Nephron (organoid): Measurements from ENCODE around the gene TUBB8B.
"Not testable (repeated sequence)": the region's sequence is repeated elsewhere in the genome, so short reads cannot be mapped to it uniquely, and the experiment has no call there.

Experiments
- H3K27ac Mint-ChIP-seq, 3 experiments: 2 replicates each; pipeline ENCODE4 v1.8.0; 2020; ENCODE audit warnings: mixed read lengths in 3 of 3, mild to moderate bottlenecking in 2 of 3, moderate library complexity in 1 of 3
- H3K27me3 Mint-ChIP-seq: 2 replicates; pipeline ENCODE4 v1.8.0; 2021; ENCODE audit warnings: low read depth, mild to moderate bottlenecking, moderate library complexity, mixed read lengths
- H3K36me3 Mint-ChIP-seq: 2 replicates; pipeline ENCODE4 v1.8.0; 2020; ENCODE audit warnings: low read depth, mixed read lengths
- H3K4me1 Mint-ChIP-seq: 2 replicates; pipeline ENCODE4 v1.8.0; 2020; ENCODE audit warnings: mixed read lengths
- H3K4me3 Mint-ChIP-seq, 3 experiments: 2 replicates each; pipeline ENCODE4 v1.8.0; 2020; ENCODE audit warnings: mild to moderate bottlenecking in 3 of 3, mixed read lengths in 3 of 3, moderate library complexity in 2 of 3
- H3K9me3 Mint-ChIP-seq: 2 replicates; pipeline ENCODE4 v1.8.0; 2020; ENCODE audit warnings: mixed read lengths

Gene TUBB8B

GRCh38 chr18:75525-76160, 26.2 kb upstream of the TUBB8B start:
- not testable (repeated sequence) for H3K36me3 Mint-ChIP-seq, H3K4me1 Mint-ChIP-seq, H3K9me3 Mint-ChIP-seq, H3K27ac Mint-ChIP-seq, H3K4me3 Mint-ChIP-seq, H3K27me3 Mint-ChIP-seq

- H3K27ac Mint-ChIP-seq, H3K4me1 Mint-ChIP-seq, H3K9me3 Mint-ChIP-seq, H3K36me3 Mint-ChIP-seq, H3K4me3 Mint-ChIP-seq, H3K27me3 Mint-ChIP-seq: not testable (repeated sequence)
Measured at GRCh38 chr18:73181-73777, 23.9 kb upstream of the TUBB8B start.

- not testable (repeated sequence) for H3K9me3 Mint-ChIP-seq, H3K36me3 Mint-ChIP-seq, H3K27ac Mint-ChIP-seq
Measured at GRCh38 chr18:67701-68100, 18.3 kb upstream of the TUBB8B start.

GRCh38 chr18:64279-64678, 14.9 kb upstream of the TUBB8B start:
- not testable (repeated sequence) for H3K36me3 Mint-ChIP-seq, H3K9me3 Mint-ChIP-seq, H3K4me1 Mint-ChIP-seq, H3K27ac Mint-ChIP-seq, H3K4me3 Mint-ChIP-seq, H3K27me3 Mint-ChIP-seq

More at GRCh38 chr18:67701-68100, 18.3 kb upstream of the TUBB8B start:
- not testable (repeated sequence) for H3K27me3 Mint-ChIP-seq, H3K4me1 Mint-ChIP-seq, H3K4me3 Mint-ChIP-seq

- H3K4me1 Mint-ChIP-seq, H3K27ac Mint-ChIP-seq, H3K4me3 Mint-ChIP-seq, H3K36me3 Mint-ChIP-seq, H3K9me3 Mint-ChIP-seq, H3K27me3 Mint-ChIP-seq: not testable (repeated sequence)
Measured at GRCh38 chr18:63656-64055, 14.2 kb upstream of the TUBB8B start.

GRCh38 chr18:54388-54787, 5.0 kb upstream of the TUBB8B start:
- not testable (repeated sequence) for H3K9me3 Mint-ChIP-seq, H3K4me1 Mint-ChIP-seq, H3K36me3 Mint-ChIP-seq, H3K27me3 Mint-ChIP-seq, H3K4me3 Mint-ChIP-seq, H3K27ac Mint-ChIP-seq

- not testable (repeated sequence) for H3K36me3 Mint-ChIP-seq, H3K4me3 Mint-ChIP-seq, H3K4me1 Mint-ChIP-seq, H3K27ac Mint-ChIP-seq, H3K27me3 Mint-ChIP-seq, H3K9me3 Mint-ChIP-seq
Measured at GRCh38 chr18:48696-49095, 719 bp downstream of the TUBB8B start.

DNA sequence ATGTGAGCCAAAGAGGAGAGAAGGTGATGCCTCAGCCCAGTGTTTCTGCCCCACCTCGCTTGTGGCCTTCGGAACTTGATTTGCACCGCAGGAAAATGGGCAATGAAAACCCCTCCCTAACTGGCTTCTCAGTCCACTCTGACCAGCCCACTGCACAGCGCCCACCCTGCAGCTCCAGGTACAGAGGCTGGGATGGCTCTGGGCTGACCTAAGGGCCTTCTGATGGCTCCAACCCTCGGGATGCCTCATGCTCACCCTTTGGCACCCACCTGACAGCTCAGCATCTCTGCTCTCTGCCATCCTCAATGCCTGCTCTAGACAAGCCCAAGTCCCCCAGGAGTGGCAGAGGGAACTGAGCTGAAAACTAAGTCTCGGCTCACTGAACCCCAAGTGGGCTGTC, 36.2 kb downstream of the TUBB8B start:
- H3K36me3 Mint-ChIP-seq, H3K9me3 Mint-ChIP-seq, H3K4me1 Mint-ChIP-seq, H3K27me3 Mint-ChIP-seq, H3K4me3 Mint-ChIP-seq, H3K27ac Mint-ChIP-seq: not testable (repeated sequence)

- H3K36me3 Mint-ChIP-seq, H3K9me3 Mint-ChIP-seq, H3K27me3 Mint-ChIP-seq, H3K4me3 Mint-ChIP-seq, H3K4me1 Mint-ChIP-seq, H3K27ac Mint-ChIP-seq: not testable (repeated sequence)
Measured at GRCh38 chr18:12773-13172, 36.6 kb downstream of the TUBB8B start.

GRCh38 chr18:11383-12274, 37.8 kb downstream of the TUBB8B start:
- H3K27ac Mint-ChIP-seq, H3K4me1 Mint-ChIP-seq, H3K4me3 Mint-ChIP-seq, H3K27me3 Mint-ChIP-seq, H3K9me3 Mint-ChIP-seq, H3K36me3 Mint-ChIP-seq: not testable (repeated sequence)

DNA sequence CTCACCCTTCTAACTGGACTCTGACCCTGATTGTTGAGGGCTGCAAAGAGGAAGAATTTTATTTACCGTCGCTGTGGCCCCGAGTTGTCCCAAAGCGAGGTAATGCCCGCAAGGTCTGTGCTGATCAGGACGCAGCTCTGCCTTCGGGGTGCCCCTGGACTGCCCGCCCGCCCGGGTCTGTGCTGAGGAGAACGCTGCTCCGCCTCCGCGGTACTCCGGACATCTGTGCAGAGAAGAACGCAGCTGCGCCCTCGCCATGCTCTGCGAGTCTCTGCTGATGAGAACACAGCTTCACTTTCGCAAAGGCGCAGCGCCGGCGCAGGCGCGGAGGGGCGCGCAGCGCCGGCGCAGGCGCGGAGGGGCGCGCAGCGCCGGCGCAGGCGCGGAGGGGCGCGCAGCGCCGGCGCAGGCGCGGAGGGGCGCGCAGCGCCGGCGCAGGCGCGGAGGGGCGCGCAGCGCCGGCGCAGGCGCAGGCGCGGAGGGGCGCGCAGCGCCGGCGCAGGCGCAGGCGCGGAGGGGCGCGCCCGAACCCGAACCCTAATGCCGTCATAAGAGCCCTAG, 38.7 kb downstream of the TUBB8B start:
- not testable (repeated sequence) for H3K9me3 Mint-ChIP-seq, H3K4me1 Mint-ChIP-seq, H3K4me3 Mint-ChIP-seq, H3K36me3 Mint-ChIP-seq, H3K27me3 Mint-ChIP-seq, H3K27ac Mint-ChIP-seq

DNA sequence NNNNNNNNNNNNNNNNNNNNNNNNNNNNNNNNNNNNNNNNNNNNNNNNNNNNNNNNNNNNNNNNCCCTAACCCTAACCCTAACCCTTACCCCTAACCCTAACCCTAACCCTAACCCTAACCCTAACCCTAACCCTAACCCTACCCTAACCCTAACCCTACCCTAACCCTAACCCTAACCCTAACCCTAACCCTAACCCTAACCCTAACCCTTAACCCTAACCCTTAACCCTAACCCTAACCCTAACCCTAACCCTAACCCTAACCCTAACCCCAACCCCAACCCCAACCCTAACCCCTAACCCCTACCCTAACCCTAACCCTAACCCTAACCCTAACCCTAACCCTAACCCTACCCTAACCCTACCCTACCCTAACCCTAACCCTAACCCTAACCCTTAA, 39.5 kb downstream of the TUBB8B start:
- not testable (repeated sequence) for H3K36me3 Mint-ChIP-seq, H3K4me3 Mint-ChIP-seq, H3K4me1 Mint-ChIP-seq, H3K27me3 Mint-ChIP-seq, H3K27ac Mint-ChIP-seq, H3K9me3 Mint-ChIP-seq
